Progenitor cell of endocrine pancreas (in vitro differentiated cells): ENCODE data around the gene HSD11B1L. TPM values are rescaled to one million over a fixed set of nuclear protein-coding genes. Genes with fewer than 3 reads are reported as not detected.
"Not testable (repeated sequence)": the region's sequence is repeated elsewhere in the genome, so short reads cannot be mapped to it uniquely, and the experiment has no call there.

Source experiments
- DNase-seq: peaks from one replicate; pipeline ENCODE4 v3.0.0; 2021; ENCODE audit warnings: low spot score; ENCODE audit not compliant: unreplicated experiment
- H3K27ac Mint-ChIP-seq: 2 replicates; pipeline ENCODE4 v1.8.0; 2021; ENCODE audit warnings: mild to moderate bottlenecking, moderate library complexity, mixed read lengths
- H3K27me3 Mint-ChIP-seq: 2 replicates; pipeline ENCODE4 v1.8.0; 2021; ENCODE audit warnings: mixed read lengths
- H3K36me3 Mint-ChIP-seq: 2 replicates; pipeline ENCODE4 v1.8.0; 2022; ENCODE audit warnings: mixed read lengths; ENCODE audit not compliant: insufficient read depth
- H3K4me1 Mint-ChIP-seq: 2 replicates; pipeline ENCODE4 v1.8.0; 2021; ENCODE audit warnings: low read depth, mixed read lengths
- H3K4me3 Mint-ChIP-seq: 2 replicates; pipeline ENCODE4 v1.8.0; 2021; ENCODE audit warnings: low read depth, mild to moderate bottlenecking, moderate library complexity, mixed read lengths
- H3K9me3 Mint-ChIP-seq: 2 replicates; pipeline ENCODE4 v1.8.0; 2021; ENCODE audit warnings: low read depth, mixed read lengths
- CTCF ChIP-seq: fragments of 200-600 bp; sonication (generic); IDR thresholded peaks from one replicate; pipeline ENCODE4 v1.5.0; 2021; ENCODE audit warnings: antibody characterized with exemption, mild to moderate bottlenecking; ENCODE audit not compliant: unreplicated experiment
- total RNA-seq: library from RNA; stranded (reverse); gene quantifications from 2 replicates; pipeline ENCODE4 v1.2.1, GENCODE V29; 2021

HSD11B1L gene
- total RNA-seq, 1 donor from 2014 or later: 20.1 TPM

GRCh38 chr19:5697890-5698634 lies 17.2 kb downstream of the HSD11B1L start:
- H3K4me3 Mint-ChIP-seq: no peak overlapping the region
- H3K27me3 Mint-ChIP-seq: no peaks in the 10 kb centered on the region
- DNase-seq: no peak
- H3K9me3 Mint-ChIP-seq: no peaks in the 10 kb centered on the region
- no peak overlapping the region for H3K27ac Mint-ChIP-seq
- no peak for TF ChIP-seq CTCF
- H3K4me1 Mint-ChIP-seq: no peaks in the 10 kb centered on the region
- peaks cover 16% of the 10 kb centered on the region for H3K36me3 Mint-ChIP-seq

GRCh38 chr19:5698635-5699422 lies 18.0 kb downstream of the HSD11B1L start:
- Mint-ChIP-seq H3K4me3 (no peak overlapping the region), H3K9me3 (no peaks in the 10 kb centered on the region), H3K27ac (peak overlapping the region; percentile 33), H3K27me3 (no peaks in the 10 kb centered on the region), H3K4me1 (no peaks in the 10 kb centered on the region), H3K36me3 (peaks cover 24% of the 10 kb centered on the region)
- DNase-seq: no peak
- TF ChIP-seq CTCF: no peak

- Mint-ChIP-seq H3K4me3 (no peak overlapping the region), H3K9me3 (no peaks in the 10 kb centered on the region), H3K4me1 (no peaks in the 10 kb centered on the region), H3K36me3 (peaks cover 26% of the 10 kb centered on the region), H3K27me3 (no peaks in the 10 kb centered on the region), H3K27ac (no peak overlapping the region)
- no peak for DNase-seq
- no peak for TF ChIP-seq CTCF
Measured at GRCh38 chr19:5700455-5701092, 19.7 kb downstream of the HSD11B1L start.

- not testable (repeated sequence) for H3K9me3 Mint-ChIP-seq, DNase-seq, H3K4me3 Mint-ChIP-seq, H3K27ac Mint-ChIP-seq, H3K27me3 Mint-ChIP-seq, H3K4me1 Mint-ChIP-seq
- H3K36me3 Mint-ChIP-seq: peaks cover 28% of the 10 kb centered on the region
Measured at GRCh38 chr19:5702053-5702410, 21.2 kb downstream of the HSD11B1L start.

- no peak for DNase-seq
- Mint-ChIP-seq H3K36me3 (peaks cover 23% of the 10 kb centered on the region), H3K27me3 (no peaks in the 10 kb centered on the region), H3K27ac (peak overlapping the region; percentile 52), H3K4me3 (no peak overlapping the region), H3K9me3 (no peaks in the 10 kb centered on the region), H3K4me1 (no peaks in the 10 kb centered on the region)
- no peak for TF ChIP-seq CTCF
Measured at GRCh38 chr19:5703819-5704818, 23.3 kb downstream of the HSD11B1L start.
